GM21529 (cell line): ENCODE data around the gene BTNL2.

Experiments
- ATAC-seq: cut with Tn5 transposase; IDR thresholded peaks from one replicate; pipeline ENCODE4 v1.9.1; 2021; ENCODE audit not compliant: unreplicated experiment

BTNL2 gene

DNA sequence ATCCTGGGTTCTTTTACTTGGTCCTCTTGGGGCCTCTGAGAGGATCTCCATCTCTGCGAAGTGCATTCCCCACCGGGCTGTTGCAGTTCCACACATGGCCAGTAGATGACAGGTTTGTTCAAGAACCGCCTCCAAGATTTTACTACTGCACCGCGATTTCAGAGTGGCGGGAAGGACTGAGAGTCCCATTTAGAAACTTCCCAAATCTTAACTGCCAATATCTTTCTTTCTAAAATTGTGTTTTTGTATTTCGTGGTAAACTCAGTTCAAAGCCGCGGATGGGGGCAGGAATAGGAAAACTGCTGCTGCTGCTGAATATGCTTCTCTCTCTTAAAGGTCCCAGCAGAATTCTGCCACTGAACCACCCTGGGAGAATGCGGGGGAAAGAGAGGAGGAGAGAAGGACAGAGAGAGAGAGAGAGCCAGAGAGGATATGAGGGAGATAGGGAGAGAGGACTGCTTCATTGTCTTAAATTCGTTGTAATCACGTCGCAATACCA lies 8.6 kb upstream of the BTNL2 start:
- no peak for ATAC-seq

DNA sequence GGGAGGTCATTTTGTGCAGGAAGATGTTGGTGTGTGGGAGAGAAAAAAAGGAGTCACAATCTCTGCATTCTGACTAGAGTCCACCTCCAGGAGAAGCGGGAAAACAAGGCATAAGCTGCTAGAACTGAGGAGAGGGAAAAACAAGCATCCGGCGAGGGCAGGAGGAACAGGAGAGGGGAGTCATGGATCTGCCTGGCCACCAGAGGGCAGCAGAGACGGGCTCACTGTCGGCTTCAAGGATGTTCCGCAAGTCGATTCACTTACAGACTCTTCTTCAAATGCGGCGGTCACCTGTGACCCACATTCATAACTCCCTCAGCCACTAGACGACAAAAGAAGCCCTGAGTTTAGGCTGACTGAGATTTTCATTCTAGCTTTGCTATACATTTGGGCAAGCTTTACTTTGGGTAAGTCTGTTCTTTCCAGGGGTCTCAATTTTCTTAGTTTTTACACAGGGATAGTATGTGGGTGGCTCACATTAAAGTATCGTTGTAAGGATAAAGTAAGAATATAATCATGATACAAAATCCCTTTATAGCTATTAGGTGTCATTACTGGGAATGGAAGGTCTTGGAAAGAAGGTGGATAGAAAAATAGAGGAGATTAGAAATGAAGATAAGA lies 6.6 kb upstream of the BTNL2 start:
- no peak for ATAC-seq

- no peak for ATAC-seq
Measured at GRCh38 chr6:32411566-32412327, 4.8 kb upstream of the BTNL2 start.

GRCh38 chr6:32410906-32411305 lies 3.9 kb upstream of the BTNL2 start:
- no peak for ATAC-seq

GRCh38 chr6:32406197-32406596 lies 784 bp downstream of the BTNL2 start:
- no peak for ATAC-seq

GRCh38 chr6:32405656-32406055 lies 1.3 kb downstream of the BTNL2 start:
- no peak for ATAC-seq

DNA sequence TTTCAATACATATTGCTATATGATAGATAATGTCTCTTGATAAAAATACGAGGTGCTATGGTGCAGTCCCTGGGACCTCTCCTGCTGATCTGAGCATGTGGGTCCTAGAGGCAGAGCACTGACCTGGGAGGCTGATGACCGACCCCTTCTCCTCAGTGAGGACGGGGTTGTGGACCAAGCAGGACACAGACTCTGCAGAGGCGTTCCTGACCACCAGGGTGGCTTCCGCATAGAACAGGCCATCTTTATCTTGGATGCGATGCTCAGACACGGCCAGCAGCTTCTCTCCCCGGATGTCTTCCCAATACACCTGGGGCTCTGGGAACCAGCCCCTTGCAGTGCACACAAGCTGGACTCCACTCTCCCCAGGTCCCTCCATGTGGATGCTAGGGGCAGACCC lies 4.2 kb downstream of the BTNL2 start:
- no peak for ATAC-seq

- ATAC-seq: no peak
Measured at GRCh38 chr6:32401284-32401963, 5.6 kb downstream of the BTNL2 start.

DNA sequence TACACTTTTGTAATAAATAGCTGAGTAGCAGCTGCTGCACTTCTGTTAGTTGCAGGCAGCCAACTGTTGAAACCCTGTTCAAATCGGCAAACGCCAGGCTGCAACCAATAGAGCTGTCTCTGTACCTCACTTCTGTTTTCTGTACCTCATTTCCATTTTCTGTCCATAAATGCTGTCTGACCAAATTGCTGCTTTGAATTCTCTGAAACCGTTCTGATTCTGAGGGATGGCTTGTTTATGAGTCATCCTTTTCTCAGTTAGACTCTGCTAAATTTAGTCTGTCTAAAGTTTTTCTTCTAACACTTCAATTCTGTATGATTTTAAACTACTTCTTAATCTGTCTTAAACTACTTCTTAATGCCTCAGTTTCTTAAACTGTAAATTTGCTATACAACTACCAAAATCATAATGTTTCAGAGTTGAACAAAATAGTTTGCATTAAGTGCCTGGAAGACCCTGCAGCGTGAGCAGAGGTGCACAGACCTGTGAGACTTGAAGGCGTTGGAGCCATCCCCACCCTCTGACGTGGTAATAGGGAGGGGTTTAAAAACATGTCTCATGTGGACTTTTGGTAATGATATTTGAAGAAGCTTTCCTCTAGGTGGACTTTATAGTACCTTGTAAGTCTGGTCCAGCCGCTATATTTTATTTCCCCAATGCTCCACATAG lies 9.6 kb downstream of the BTNL2 start:
- peak; percentile 88 for ATAC-seq

GRCh38 chr6:32396028-32396427 lies 11.0 kb downstream of the BTNL2 start:
- ATAC-seq: no peak

GRCh38 chr6:32393665-32394420 lies 13.1 kb downstream of the BTNL2 start:
- no peak for ATAC-seq

GRCh38 chr6:32391505-32391904 lies 15.5 kb downstream of the BTNL2 start:
- no peak for ATAC-seq

GRCh38 chr6:32387589-32388340 lies 19.2 kb downstream of the BTNL2 start:
- no peak for ATAC-seq

DNA sequence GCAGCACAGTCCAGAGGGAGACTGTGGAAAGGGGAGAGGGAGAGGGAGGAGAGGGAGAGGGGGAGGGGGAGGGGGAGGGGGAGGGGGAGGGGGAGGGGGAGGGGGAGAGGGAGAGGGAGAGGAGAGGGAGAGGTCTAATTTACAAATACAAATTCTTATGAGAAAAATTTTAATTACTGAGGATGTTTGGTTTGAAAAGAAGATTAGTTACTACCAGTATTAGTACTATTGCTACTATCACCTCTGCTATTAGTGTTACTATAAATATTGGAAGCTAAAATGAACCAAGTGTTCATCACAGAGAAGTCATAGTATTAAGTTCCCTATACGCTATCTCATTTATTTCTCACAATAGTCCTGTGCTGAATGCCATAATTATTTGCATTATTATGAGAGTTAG lies 20.9 kb downstream of the BTNL2 start:
- no peak for ATAC-seq

DNA sequence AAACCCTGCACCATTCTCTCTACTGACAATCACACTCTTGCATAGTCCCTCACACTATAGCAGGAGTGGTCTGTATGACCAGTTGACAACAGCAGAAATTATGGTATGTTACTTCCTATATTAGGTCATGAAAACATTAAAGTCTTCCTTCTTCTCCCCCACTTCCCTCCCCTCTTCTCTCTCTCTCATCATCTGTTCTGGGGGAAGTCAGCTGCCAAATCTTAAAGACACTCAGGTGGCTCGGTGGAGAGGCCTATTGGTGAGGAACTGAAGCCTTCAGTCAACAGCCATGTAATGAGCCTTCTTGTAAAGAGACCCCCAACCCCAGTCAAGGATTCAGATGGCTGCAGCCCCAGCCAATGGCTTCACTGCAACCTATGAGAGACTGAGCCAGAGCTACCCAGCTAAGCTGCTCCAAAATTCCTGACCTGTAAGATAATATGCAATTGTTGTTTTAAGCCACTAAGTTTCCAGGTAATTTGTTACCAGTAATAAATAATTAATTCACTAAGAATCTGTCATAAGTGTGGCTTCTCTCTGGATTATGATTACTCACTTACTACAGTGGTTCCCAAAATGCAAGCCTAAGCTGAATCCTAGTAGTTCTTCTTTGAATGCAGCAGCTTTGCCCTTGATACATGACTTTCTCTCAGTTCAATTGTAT lies 24.1 kb downstream of the BTNL2 start:
- no peak for ATAC-seq

GRCh38 chr6:32379545-32379944 lies 27.4 kb downstream of the BTNL2 start:
- no peak for ATAC-seq

GRCh38 chr6:32375739-32376529 lies 31.0 kb downstream of the BTNL2 start:
- no peak for ATAC-seq

GRCh38 chr6:32371803-32372202 lies 35.2 kb downstream of the BTNL2 start, which contains the start of gene TSBP1:
Gene TSBP1, minus strand, starts transcription at chr6:32371903. Its CDS starts 197 bp downstream, at chr6:32371706.
- ATAC-seq: no peak

- no peak for ATAC-seq
Measured at GRCh38 chr6:32371229-32371628, 35.8 kb downstream of the BTNL2 start.
